Neural crest cell (in vitro differentiated cells): Measurements from ENCODE around the gene CACNG7. TPM values are rescaled to one million over a fixed set of nuclear protein-coding genes. Genes with fewer than 3 reads are reported as not detected.
"Not testable (repeated sequence)": the region's sequence is repeated elsewhere in the genome, so short reads cannot be mapped to it uniquely, and the experiment has no call there.

Source experiments
- DNase-seq: peaks from one replicate; pipeline ENCODE4 v3.0.0; 2021; ENCODE audit warnings: low read depth, mixed read lengths, low spot score
- H3K27ac Mint-ChIP-seq: one replicate; pipeline ENCODE4 v1.8.0; 2021; ENCODE audit warnings: mild to moderate bottlenecking, mixed read lengths; ENCODE audit not compliant: unreplicated experiment
- H3K27me3 Mint-ChIP-seq: 2 replicates; pipeline ENCODE4 v1.8.0; 2021; ENCODE audit warnings: low read depth, mild to moderate bottlenecking, mixed read lengths
- H3K36me3 Mint-ChIP-seq: 2 replicates; pipeline ENCODE4 v1.8.0; 2021; ENCODE audit warnings: low read depth, mild to moderate bottlenecking, mixed read lengths
- H3K4me1 Mint-ChIP-seq: 2 replicates; pipeline ENCODE4 v1.8.0; 2021; ENCODE audit warnings: mixed read lengths
- H3K4me3 Mint-ChIP-seq: one replicate; pipeline ENCODE4 v1.8.0; 2021; ENCODE audit warnings: mild to moderate bottlenecking, mixed read lengths
- H3K9me3 Mint-ChIP-seq: 2 replicates; pipeline ENCODE4 v1.8.0; 2021; ENCODE audit warnings: mixed read lengths
- CTCF ChIP-seq: fragments of 200-600 bp; sonication (generic); conservative IDR thresholded peaks from 2 replicates; pipeline ENCODE4 v1.5.0; 2021; ENCODE audit warnings: antibody characterized with exemption, mild to moderate bottlenecking
- total RNA-seq: library from RNA; stranded (reverse); gene quantifications from 2 replicates; pipeline ENCODE4 v1.2.1, GENCODE V29; 2021

Gene CACNG7
- total RNA-seq, 1 donor from 2014 or later = 25.3 TPM

GRCh38 chr19:53944416-53944815, 35.3 kb downstream of the CACNG7 start:
- Mint-ChIP-seq H3K4me1 (peaks cover 4% of the 10 kb centered on the region), H3K27me3 (peaks cover 76% of the 10 kb centered on the region), H3K36me3 (peaks cover 5% of the 10 kb centered on the region), H3K4me3 (no peak overlapping the region), H3K27ac (no peak overlapping the region), H3K9me3 (peaks cover under 1% of the 10 kb centered on the region)
- TF ChIP-seq CTCF = no peak
- no peak for DNase-seq

GRCh38 chr19:53944933-53945332, 35.9 kb downstream of the CACNG7 start:
- peaks cover 4% of the 10 kb centered on the region for H3K4me1 Mint-ChIP-seq
- no peak for TF ChIP-seq CTCF
- no peaks in the 10 kb centered on the region for H3K9me3 Mint-ChIP-seq
- DNase-seq = no peak
- no peak overlapping the region for H3K4me3 Mint-ChIP-seq
- peaks cover 71% of the 10 kb centered on the region for H3K27me3 Mint-ChIP-seq
- no peaks in the 10 kb centered on the region for H3K36me3 Mint-ChIP-seq
- no peak overlapping the region for H3K27ac Mint-ChIP-seq

- H3K4me1 Mint-ChIP-seq = peaks cover 4% of the 10 kb centered on the region
- no peak for TF ChIP-seq CTCF
- no peak for DNase-seq
- no peaks in the 10 kb centered on the region for H3K9me3 Mint-ChIP-seq
- H3K27ac Mint-ChIP-seq = no peak overlapping the region
- no peaks in the 10 kb centered on the region for H3K36me3 Mint-ChIP-seq
- H3K4me3 Mint-ChIP-seq = peak overlapping the region; percentile 11
- peaks cover 66% of the 10 kb centered on the region for H3K27me3 Mint-ChIP-seq
Measured at GRCh38 chr19:53945441-53945840, 36.4 kb downstream of the CACNG7 start.

- no peaks in the 10 kb centered on the region for H3K36me3 Mint-ChIP-seq
Measured at GRCh38 chr19:53945998-53946397, 36.9 kb downstream of the CACNG7 start.

GRCh38 chr19:53947624-53948023, 38.5 kb downstream of the CACNG7 start:
- TF ChIP-seq CTCF = peak; percentile 22
- no peak overlapping the region for H3K27ac Mint-ChIP-seq
- H3K36me3 Mint-ChIP-seq = no peaks in the 10 kb centered on the region
- no peak overlapping the region for H3K4me3 Mint-ChIP-seq
- no peak for DNase-seq
- no peaks in the 10 kb centered on the region for H3K9me3 Mint-ChIP-seq
- H3K4me1 Mint-ChIP-seq = peaks cover 4% of the 10 kb centered on the region
- peaks cover 56% of the 10 kb centered on the region for H3K27me3 Mint-ChIP-seq

More at GRCh38 chr19:53945998-53946397, 36.9 kb downstream of the CACNG7 start:
- Mint-ChIP-seq H3K4me1 (peaks cover 4% of the 10 kb centered on the region), H3K4me3 (no peak overlapping the region), H3K27me3 (peaks cover 63% of the 10 kb centered on the region), H3K9me3 (no peaks in the 10 kb centered on the region), H3K27ac (no peak overlapping the region)
- no peak for TF ChIP-seq CTCF
- DNase-seq = no peak

GRCh38 chr19:53948611-53949010, 39.5 kb downstream of the CACNG7 start:
- not testable (repeated sequence) for H3K4me1 Mint-ChIP-seq, H3K36me3 Mint-ChIP-seq, H3K9me3 Mint-ChIP-seq, DNase-seq, H3K27ac Mint-ChIP-seq, H3K4me3 Mint-ChIP-seq
- H3K27me3 Mint-ChIP-seq = peaks cover 51% of the 10 kb centered on the region
